HCT116 (cell line): ENCODE data around the gene NRIP2. TPM values are rescaled to one million over a fixed set of nuclear protein-coding genes. Genes with fewer than 3 reads are reported as not detected.
A peak's percentile ranks its signal among the peaks of the same experiment; 100 is the strongest.

Experiments used
- ATAC-seq: fragments of 200-7000 bp; cut with Tn5 transposase; 2 replicates; pipeline ENCODE4 v1.9.1; 2020; ENCODE audit warnings: mild to moderate bottlenecking, moderate library complexity
- BruUV-seq: library from RNA; stranded (reverse); fragments of 400-500 nt; replicated peaks from 2 replicates; lab custom pipeline; 2021; lab: Mats Ljungman, UMichigan
- CTCF ChIA-PET: fragments of 300-600 bp; sonication (Branson Sonifier 250); formaldehyde crosslinking; loops from one replicate; lab custom pipeline; 2021; ENCODE audit warnings: antibody characterized with exemption; lab: Charles Lee
- POLR2A ChIA-PET: fragments of 300-600, 350-600 bp; sonication (Branson Sonifier 250); formaldehyde crosslinking; loops from one replicate; lab custom pipeline; 2021; ENCODE audit warnings: antibody characterized with exemption; lab: Charles Lee
- RAD21 ChIA-PET, 2 experiments: fragments of 300-600 bp; sonication (Branson Sonifier 250); formaldehyde crosslinking; loops; one replicate each; lab custom pipeline; 2023; ENCODE audit warnings: low total read pairs in 2 of 2; ENCODE audit not compliant: uncharacterized antibody in 2 of 2, unreplicated experiment in 2 of 2, low non-redundant PET in 1 of 2; lab: Charles Lee
- DNase-seq: peaks from one replicate; pipeline ENCODE4 v3.0.0-alpha.2; 2010; ENCODE audit warnings: low read depth, low spot score
- H2AFZ ChIP-seq: fragments of 200-600 bp; shearing (Covaris generic), sonication (generic); 2 replicates; pipeline ENCODE4 v1.6.1; 2017; ENCODE audit warnings: low read depth, mixed run types, mixed read lengths, antibody characterized with exemption, low read length; ENCODE audit not compliant: poor library complexity, severe bottlenecking
- H3K27ac ChIP-seq: 2 replicates; pipeline ENCODE4 v1.5.1; 2012; ENCODE audit warnings: low read depth, low read length
- H3K27me3 ChIP-seq: fragments of 200-600 bp; sonication (generic); 2 replicates; pipeline ENCODE4 v1.6.1; 2016; ENCODE audit warnings: mixed run types, low read length, mixed read lengths; ENCODE audit not compliant: insufficient read depth
- H3K36me3 ChIP-seq, 2 experiments: fragments of 200-500 bp in 1 of 2; fragments of 200-600 bp in 1 of 2; sonication (Bioruptor generic) in 1 of 2; sonication (generic) in 1 of 2; 2 replicates each; pipeline versions ENCODE4 v1.5.1 to v1.6.1; 2014 to 2016; ENCODE audit warnings: low read length in 2 of 2, inconsistent platforms in 1 of 2, mixed read lengths in 1 of 2, mixed run types in 1 of 2; ENCODE audit not compliant: insufficient read depth in 2 of 2, control insufficient read depth in 1 of 2
- H3K4me1 ChIP-seq, 2 experiments: fragments of 200-600 bp in 1 of 2; sonication (generic) in 1 of 2; 2 replicates each; pipeline versions ENCODE4 v1.5.1 to v1.6.1; 2012 to 2017; ENCODE audit warnings: low read length in 2 of 2, inconsistent platforms in 1 of 2, mild to moderate bottlenecking in 1 of 2, mixed read lengths in 1 of 2, mixed run types in 1 of 2, moderate library complexity in 1 of 2; ENCODE audit not compliant: insufficient read depth in 2 of 2, control insufficient read depth in 1 of 2
- H3K4me2 ChIP-seq: fragments of 200-600 bp; sonication (generic); 2 replicates; pipeline ENCODE4 v1.6.1; 2017; ENCODE audit warnings: mixed run types, low read length, mixed read lengths
- H3K4me3 ChIP-seq, 2 experiments: fragments of 200-600 bp in 1 of 2; sonication (generic) in 1 of 2; replicated peaks in 1 of 2; 2 replicates each; pipeline ENCODE4 v1.5.1; 2011 to 2016; ENCODE audit warnings: low read length in 2 of 2, control low read depth in 1 of 2, low read depth in 1 of 2, mild to moderate bottlenecking in 1 of 2, mixed read lengths in 1 of 2, mixed run types in 1 of 2
- H3K79me2 ChIP-seq: fragments of 200-600 bp; sonication (generic); 2 replicates; pipeline ENCODE4 v1.6.1; 2017; ENCODE audit warnings: mild to moderate bottlenecking, mixed run types, low read length, moderate library complexity, mixed read lengths; ENCODE audit not compliant: insufficient read depth
- H3K9ac ChIP-seq: fragments of 200-600 bp; sonication (generic); 2 replicates; pipeline ENCODE4 v1.6.1; 2016; ENCODE audit warnings: low read length, mixed read lengths
- H3K9me2 ChIP-seq: fragments of 200-600 bp; sonication (generic), shearing (Covaris generic); 2 replicates; pipeline ENCODE4 v1.6.1; 2017; ENCODE audit warnings: mixed run types, mild to moderate bottlenecking, moderate library complexity; ENCODE audit not compliant: insufficient read depth
- H3K9me3 ChIP-seq, 2 experiments: fragments of 200-500 bp in 1 of 2; fragments of 200-600 bp in 1 of 2; sonication (Bioruptor generic) in 1 of 2; sonication (generic) in 1 of 2; 2 replicates each; pipeline ENCODE4 v1.6.1; 2014 to 2017; ENCODE audit warnings: low read length in 2 of 2, mixed read lengths in 2 of 2, inconsistent platforms in 1 of 2, low read depth in 1 of 2, mild to moderate bottlenecking in 1 of 2, mixed run types in 1 of 2, moderate library complexity in 1 of 2; ENCODE audit not compliant: control insufficient read depth in 1 of 2, insufficient read depth in 1 of 2
- H4K20me1 ChIP-seq: fragments of 200-600 bp; sonication (generic), shearing (Covaris generic); 2 replicates; pipeline ENCODE4 v1.6.1; 2017; ENCODE audit warnings: mixed run types, mild to moderate bottlenecking, moderate library complexity; ENCODE audit not compliant: insufficient read depth
- ATF3 ChIP-seq: IDR thresholded peaks from 2 replicates; pipeline ENCODE4 v1.6.1; 2012
- CBX3 ChIP-seq: IDR thresholded peaks from 2 replicates; pipeline ENCODE4 v1.6.1; 2012; ENCODE audit warnings: low read depth
- CTCF ChIP-seq, 3 experiments: fragments of 200-600 bp in 1 of 3; sonication (generic) in 1 of 3; IDR thresholded peaks in 2 of 3; conservative IDR thresholded peaks in 1 of 3; 2 replicates each; pipeline ENCODE4 v1.5.1; 2012 to 2017; ENCODE audit warnings: low read depth in 2 of 3, low read length in 2 of 3, antibody characterized with exemption in 1 of 3, borderline replicate concordance in 1 of 3, control low read depth in 1 of 3, mild to moderate bottlenecking in 1 of 3, mixed read lengths in 1 of 3, mixed run types in 1 of 3, moderate library complexity in 1 of 3; ENCODE audit not compliant: insufficient read depth in 1 of 3
- EGR1 ChIP-seq: IDR thresholded peaks from 2 replicates; pipeline ENCODE4 v1.6.1; 2012; ENCODE audit warnings: low read depth
- EZH2phosphoT487 ChIP-seq: fragments of 200-600 bp; IDR thresholded peaks from 2 replicates; pipeline ENCODE4 v1.6.1; 2018; ENCODE audit warnings: antibody characterized with exemption, borderline replicate concordance
- FOSL1 ChIP-seq: IDR thresholded peaks from 2 replicates; pipeline ENCODE4 v1.6.1; 2012; ENCODE audit warnings: low read depth
- JUND ChIP-seq: IDR thresholded peaks from 2 replicates; pipeline ENCODE4 v1.6.1; 2012
- MAX ChIP-seq: IDR thresholded peaks from 2 replicates; pipeline ENCODE4 v1.6.1; 2012
- POLR2A ChIP-seq: IDR thresholded peaks from 2 replicates; pipeline ENCODE4 v1.7.0; 2011; ENCODE audit warnings: borderline replicate concordance; ENCODE audit not compliant: insufficient read depth, insufficient read length; ENCODE audit errors: extremely low read depth
- RAD21 ChIP-seq: IDR thresholded peaks from 2 replicates; pipeline ENCODE4 v1.6.1; 2012; ENCODE audit warnings: low read depth, mild to moderate bottlenecking
- REST ChIP-seq: IDR thresholded peaks from 2 replicates; pipeline ENCODE4 v1.6.1; 2012; ENCODE audit warnings: low read depth
- SIN3A ChIP-seq: IDR thresholded peaks from 2 replicates; pipeline ENCODE4 v1.6.1; 2012; ENCODE audit warnings: low read depth
- SP1 ChIP-seq: IDR thresholded peaks from 2 replicates; pipeline ENCODE4 v1.6.1; 2012; ENCODE audit warnings: low read depth
- TCF7L2 ChIP-seq: IDR thresholded peaks from 2 replicates; pipeline ENCODE4 v1.7.0; 2011; ENCODE audit warnings: borderline replicate concordance, inconsistent platforms; ENCODE audit not compliant: insufficient read depth, insufficient read length; ENCODE audit errors: extremely low read depth
- YY1 ChIP-seq: IDR thresholded peaks from 2 replicates; pipeline ENCODE4 v1.6.1; 2011; ENCODE audit warnings: low read length, low read depth, moderate library complexity, mild to moderate bottlenecking; ENCODE audit not compliant: insufficient replicate concordance; ENCODE audit errors: extremely low read depth
- ZBTB33 ChIP-seq: IDR thresholded peaks from 2 replicates; pipeline ENCODE4 v1.6.1; 2011; ENCODE audit warnings: mild to moderate bottlenecking, low read length, moderate library complexity; ENCODE audit not compliant: insufficient replicate concordance; ENCODE audit errors: extremely low read depth
- ZFX ChIP-seq: fragments of 450-650 bp; IDR thresholded peaks from 2 replicates; pipeline ENCODE4 v1.6.1; 2017
- ZNF274 ChIP-seq: fragments of 200-500 bp; sonication (Bioruptor generic); IDR thresholded peaks from 2 replicates; pipeline ENCODE4 v1.6.1; 2014; ENCODE audit warnings: mild to moderate bottlenecking, low read depth, low read length, inconsistent platforms
- intact Hi-C: fragments of 100-400 bp; cut with micrococcal nuclease; formaldehyde crosslinking; loops from 2 replicates; pipeline ENCODE4 v1.10.0; 2022
- total RNA-seq: library from RNA; stranded (reverse); gene quantifications from one replicate; pipeline ENCODE4 v1.2.1, GENCODE V29; 2021; ENCODE audit not compliant: unreplicated experiment

NRIP2 gene
- total RNA-seq, 1 experiment from 2014 or later = not detected

GRCh38 chr12:2832550-2833127, 2.2 kb downstream of the NRIP2 start:
- Histone ChIP-seq H4K20me1 (no peaks in the 10 kb centered on the region), H3K9ac (no peak overlapping the region), H3K27ac (no peak overlapping the region; the same call in 1 of the 2 replicates), H2AFZ (no peak overlapping the region), H3K4me1 (no peaks in the 10 kb centered on the region), H3K27me3 (no peaks in the 10 kb centered on the region), H3K9me2 (no peaks in the 10 kb centered on the region), H3K79me2 (no peaks in the 10 kb centered on the region), H3K4me3 (no peak overlapping the region)
- ATAC-seq = 0 out of 2 replicates have a peak, but pooled peaks have one; percentile 18
- ChIA-PET RAD21 (no interaction called here), CTCF (no interaction called here)
- no TSS peak for BruUV-seq
- TF ChIP-seq SP1 (no peak), CBX3 (no peak), FOSL1 (no peak), ZFX (no peak), ZNF274 (no peak), CTCF (IDR thresholded peaks at IDR 0.05 in 2 of 3, conservative IDR thresholded peaks at IDR 0.05 in 1 of 3; ENCODE audit: borderline replicate concordance in 1 of 3, insufficient read depth in 1 of 3, low read depth in 2 of 3, low read length in 2 of 3) (no peak), SIN3A (no peak), JUND (no peak), POLR2A (no peak), YY1 (no peak), RAD21 (no peak), REST (no peak), ATF3 (no peak), EZH2phosphoT487 (no peak), ZBTB33 (no peak), TCF7L2 (no peak), MAX (no peak), EGR1 (no peak)
- TF ChIP-seq, all 23 proteins: peak for 0
- peaks cover 0 to 6% of the 10 kb centered on the region in 2 experiments; a peak in 1 of 4 replicates for H3K36me3 ChIP-seq
- H3K4me2 ChIP-seq = no peak overlapping the region
- no peak for DNase-seq
- intact Hi-C loops = no loop called here
- no peaks in the 10 kb centered on the region for H3K9me3 ChIP-seq
- POLR2A ChIA-PET = no interaction called here
